ENCODE measurements around the gene PPAN.
A peak's percentile ranks its signal among the peaks of the same experiment; 100 is the strongest.

Gene PPAN

DNA sequence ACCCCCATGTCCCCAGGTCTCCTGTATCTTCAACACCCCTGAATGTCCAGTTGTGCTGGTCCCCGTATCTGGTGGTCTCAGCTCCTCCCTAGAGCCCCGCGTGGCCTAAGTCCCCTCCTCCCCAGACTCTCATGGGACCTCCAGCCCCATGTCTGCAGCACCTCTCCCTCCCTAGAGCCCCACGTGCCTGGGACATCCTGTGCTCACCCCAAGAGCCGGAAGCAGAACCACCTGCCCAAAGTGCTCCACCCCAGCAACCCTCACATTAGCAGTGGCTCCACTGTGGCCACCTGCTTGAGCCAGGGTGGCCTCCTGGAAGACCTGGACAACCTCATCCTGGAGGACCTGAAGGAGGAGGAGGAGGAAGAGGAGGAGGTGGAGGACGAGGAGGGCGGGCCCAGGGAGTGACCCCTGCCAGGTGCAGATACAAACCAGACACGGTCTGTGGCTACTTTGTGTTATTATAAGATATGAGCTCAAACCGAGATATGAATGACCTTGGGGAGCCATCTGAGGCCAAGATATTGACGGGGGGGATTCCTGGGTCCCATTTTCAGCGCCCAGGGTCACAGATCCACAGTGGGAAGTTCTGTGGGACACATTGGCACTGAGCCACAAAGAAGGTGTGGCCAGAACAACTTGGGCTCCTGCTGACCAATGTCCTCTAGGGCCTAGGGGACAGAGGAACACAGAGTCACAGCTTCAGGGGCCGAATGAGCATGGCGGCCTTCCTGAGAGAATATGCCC is 14.1 kb upstream of the PPAN start:
- DNase-seq (ENCODE audit: low read depth in 1 of 2, low spot score in 1 of 2): no peak

DNA sequence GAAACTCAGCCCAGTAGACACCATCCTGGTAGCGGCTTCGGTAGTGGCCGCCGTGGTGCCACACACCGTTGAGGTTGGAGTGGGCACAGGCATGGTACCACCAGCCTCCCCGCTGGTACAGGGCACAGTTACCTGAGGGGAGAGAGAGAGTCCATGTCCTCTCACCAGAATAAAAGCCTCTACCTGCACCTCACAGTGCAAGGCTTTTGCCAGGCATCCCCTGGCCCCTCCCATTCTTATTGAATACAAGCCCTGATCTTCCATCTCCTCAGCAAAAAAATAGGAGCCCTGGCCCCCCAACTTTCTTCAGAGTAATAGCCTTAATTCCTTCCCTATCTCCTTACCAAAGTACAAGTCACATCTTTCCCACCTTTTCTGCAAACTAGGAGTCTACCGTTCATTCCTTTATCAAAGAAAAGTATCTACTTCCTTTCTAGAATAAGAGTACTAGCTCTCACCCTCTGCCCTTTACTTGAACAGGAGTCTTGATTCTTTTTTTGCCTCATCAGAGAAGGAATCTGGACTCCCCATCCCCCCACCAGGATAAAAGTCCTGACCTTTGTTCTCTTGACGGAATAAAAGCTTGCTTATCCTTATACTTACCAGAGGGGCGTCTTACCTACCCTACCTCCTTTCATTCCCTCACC is 13.4 kb upstream of the PPAN start:
- DNase-seq (ENCODE audit: low read depth in 1 of 2, low spot score in 1 of 2): no peak

DNA sequence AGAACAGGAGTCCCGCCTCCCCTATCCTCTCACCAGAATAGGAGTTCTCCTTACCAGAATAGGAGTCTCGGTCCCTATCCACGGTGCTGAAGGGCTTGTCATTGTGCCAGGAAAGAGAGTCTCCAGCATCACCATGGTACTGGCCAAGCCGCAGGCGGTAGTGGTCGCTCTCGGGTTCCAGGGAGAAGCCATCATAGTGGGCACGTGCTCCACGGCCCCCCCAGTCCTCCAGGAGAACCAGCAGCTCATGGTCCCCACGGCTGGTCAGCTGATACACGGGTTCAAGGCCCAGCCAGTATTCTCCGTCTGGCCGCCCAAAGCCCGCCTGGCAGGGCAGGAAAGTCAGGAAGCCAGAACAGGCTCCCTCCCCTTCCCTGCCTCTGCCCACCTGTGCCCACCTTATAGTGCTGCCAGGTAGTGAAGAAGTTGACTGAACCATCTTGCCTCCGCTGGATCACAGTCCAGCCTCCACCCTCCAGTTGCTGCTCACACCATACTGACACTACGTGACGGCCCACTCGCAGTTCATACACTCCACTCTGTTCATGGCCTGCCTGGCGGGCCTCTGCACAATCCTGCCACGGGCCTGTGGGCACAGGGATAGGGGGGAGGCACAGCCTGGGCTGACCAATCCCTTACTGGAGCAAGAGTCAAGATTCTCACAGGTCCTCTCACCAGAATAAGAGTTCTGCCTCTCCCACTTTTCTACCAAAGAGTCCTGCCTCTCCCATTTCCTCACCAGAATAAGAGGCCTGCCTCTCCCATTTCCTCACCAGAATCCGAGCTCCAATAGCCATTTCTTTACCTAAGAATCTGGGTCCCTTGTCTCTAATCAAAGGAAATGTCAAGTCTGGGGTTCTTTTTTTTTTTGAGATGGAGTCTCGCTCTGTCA is 12.6 kb upstream of the PPAN start:
- DNase-seq (ENCODE audit: low read depth in 1 of 2, low spot score in 1 of 2): no peak

DNA sequence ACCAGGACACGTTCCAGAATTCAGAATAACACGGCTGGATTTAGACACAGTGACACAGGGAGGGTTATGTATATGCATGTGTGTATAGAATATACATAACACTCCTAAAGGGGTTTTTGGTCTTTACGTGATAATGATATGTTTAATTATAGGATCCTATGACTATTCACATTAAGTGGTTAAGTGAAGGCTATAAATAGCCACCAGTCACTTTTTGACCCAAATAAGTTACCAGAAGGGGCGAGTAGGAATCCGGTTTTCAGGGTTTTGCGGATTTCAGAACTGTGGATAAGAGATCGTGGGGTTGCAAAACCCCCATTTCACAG is 10.6 kb upstream of the PPAN start:
- no peak for DNase-seq (ENCODE audit: low read depth in 1 of 2, low spot score in 1 of 2)

DNA sequence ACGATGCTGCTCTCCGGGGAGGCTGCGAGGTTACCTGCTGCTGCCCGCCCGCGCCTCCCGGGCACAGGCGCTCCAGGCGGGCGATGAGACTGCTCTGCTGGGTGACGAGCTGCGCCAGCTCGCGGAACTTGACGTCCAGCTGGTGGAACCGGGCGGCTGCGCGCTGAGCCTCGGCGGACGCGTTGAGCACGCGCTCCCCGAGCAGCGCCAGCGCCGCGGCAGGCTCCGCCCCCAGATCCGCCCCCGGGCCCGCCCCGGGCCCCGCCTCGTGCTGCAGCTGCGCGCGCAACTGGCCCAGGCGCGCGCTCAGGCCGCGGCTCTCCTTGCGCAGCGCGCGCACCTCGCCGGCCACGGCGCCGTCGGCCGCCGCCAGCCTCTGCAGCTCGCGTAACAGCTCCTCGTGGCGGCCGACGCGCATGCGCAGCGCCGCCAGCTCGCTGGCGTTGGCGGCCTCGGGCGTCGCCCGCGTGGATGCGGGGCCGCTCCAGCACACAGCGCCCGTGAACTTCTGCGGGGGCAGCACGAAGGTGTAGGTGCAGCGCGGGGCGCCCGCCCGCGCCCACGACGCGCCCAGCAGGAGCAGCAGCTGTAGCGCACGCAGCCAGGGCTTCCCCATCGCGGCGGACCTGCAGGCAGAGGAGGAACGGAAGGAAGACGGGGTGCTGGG is 10.1 kb upstream of the PPAN start:
- DNase-seq (ENCODE audit: low read depth in 1 of 2, low spot score in 1 of 2): peak; percentile 84 to 86

DNA sequence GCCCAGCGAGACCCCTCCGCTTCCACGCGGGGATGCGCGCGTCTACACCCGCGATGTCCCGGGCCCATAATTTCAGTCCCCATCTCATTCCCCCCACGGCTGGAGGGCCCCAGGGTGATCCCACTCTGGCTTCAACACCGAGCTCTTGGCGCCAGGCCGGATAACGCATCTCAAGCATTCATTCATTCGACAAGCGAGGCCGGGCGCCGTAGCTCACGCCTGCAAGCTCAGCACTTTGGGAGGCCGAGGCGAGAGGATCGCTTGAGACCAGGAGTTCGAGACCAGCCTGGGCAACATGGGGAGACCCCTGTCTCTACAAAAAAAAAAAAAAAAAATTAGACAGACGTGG is 9.6 kb upstream of the PPAN start:
- DNase-seq (ENCODE audit: low read depth in 1 of 2, low spot score in 1 of 2): no peak

DNA sequence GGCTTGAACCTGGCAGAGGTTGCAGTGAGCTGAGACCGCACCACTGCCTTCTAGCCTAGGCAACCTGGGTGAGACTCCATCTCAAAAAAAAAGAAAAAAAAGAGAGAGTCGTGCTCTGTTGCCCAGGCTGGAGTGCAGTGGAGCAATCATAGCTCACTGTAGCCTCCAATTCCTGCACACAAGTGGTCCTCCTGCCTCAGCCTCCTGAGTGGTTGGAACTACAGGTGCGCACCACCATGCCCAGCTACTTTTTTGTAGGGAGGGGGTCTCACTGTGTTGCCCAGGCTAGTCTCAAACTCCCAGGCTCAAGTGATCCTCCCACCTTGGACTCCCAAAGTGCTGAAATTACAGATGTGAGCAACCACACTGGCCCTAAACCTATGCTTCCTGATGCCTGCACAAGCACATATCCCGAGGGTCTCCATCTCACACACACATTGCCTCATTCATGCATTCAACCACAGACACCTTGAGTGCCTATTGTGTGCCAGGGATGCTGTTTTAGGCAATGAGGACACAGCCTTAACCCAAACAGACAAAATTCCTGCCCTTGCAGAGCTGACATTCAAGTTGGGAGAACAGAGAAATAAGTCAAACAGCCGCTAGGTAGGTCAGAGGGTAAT is 5.9 kb upstream of the PPAN start:
- no peak for DNase-seq (ENCODE audit: low read depth in 1 of 2, low spot score in 1 of 2)

DNA sequence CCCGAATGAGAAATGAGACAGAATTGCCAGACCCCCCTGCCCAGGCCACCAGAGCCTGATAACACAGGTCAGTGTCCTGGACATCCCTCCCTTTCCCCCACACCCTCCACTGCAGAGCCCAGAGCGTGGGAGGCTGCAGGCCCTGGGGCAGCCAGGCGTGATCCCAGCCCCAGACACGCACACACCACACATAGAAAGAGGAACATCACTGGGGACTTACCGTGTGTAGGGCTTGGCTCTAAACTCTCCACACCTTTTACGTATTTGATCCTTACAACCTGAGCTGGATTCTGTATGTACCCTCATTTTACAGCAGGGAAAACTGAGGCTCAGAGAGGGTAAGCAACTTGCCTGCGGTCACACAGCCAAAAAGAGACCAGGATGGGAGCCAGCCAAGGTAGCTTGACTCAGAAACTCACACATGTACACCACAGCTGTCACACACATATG is 3.4 kb upstream of the PPAN start:
- DNase-seq (ENCODE audit: low read depth in 1 of 2, low spot score in 1 of 2): no peak

DNA sequence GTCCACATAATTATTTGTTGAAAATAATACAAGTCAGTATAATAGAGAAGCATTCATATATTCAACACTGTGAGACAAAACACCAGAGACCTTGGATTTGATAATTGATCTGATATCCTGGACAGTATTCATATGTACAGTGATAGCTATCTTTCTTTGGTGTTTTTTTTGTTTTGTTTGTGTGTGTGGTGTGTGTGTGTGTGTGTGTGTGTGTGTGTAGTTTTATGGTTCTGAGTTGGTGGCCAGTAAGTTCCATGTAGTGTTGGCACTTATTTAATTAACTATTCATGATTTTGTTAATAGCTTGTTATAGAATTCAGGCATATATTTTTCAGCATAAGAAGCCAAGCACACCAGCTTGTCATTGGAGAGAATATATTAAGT is 2.0 kb upstream of the PPAN start:
- no peak for DNase-seq (ENCODE audit: low read depth in 1 of 2, low spot score in 1 of 2)

DNA sequence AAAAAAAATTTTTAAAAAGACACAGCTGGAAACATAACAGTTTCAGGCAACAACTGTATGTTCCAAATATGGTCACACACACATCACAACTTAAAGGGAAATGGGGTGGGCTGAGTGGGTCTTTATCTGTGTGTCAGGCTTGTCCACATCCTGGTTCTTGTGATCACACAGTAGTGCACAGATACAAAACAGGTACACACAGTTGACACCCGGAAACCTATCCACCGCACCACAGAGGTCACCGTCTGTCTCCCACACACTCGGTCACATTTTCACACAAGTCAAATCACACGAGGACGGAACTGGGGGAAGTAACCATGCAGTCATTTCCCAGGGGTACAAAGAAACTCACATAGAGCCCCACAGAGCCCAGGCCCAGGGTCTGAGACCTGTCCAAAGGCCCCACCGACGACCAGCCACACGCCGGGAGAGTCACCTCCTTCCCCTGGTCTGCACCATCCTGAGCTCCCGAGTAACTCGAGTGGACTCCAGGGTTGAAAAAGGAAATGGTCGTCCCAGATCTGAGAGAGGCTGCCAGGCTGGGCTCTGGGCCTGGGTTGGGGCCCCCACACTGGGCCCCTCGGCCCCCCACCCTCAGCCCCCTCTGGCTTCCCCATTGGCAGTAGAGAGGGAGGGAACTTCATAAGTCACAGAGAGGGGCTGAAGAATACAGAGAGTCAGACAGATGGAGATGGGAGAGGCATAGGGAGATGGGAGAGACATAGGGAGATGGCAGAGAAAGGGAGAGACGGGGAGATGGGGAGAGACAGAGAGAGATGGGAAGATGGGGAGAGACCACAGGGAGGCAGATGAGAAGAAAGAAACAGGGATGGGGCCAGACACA is 1.3 kb upstream of the PPAN start:
- peak in 1 of 2 donors; percentile 60 for DNase-seq (ENCODE audit: low read depth in 1 of 2, low spot score in 1 of 2)

DNA sequence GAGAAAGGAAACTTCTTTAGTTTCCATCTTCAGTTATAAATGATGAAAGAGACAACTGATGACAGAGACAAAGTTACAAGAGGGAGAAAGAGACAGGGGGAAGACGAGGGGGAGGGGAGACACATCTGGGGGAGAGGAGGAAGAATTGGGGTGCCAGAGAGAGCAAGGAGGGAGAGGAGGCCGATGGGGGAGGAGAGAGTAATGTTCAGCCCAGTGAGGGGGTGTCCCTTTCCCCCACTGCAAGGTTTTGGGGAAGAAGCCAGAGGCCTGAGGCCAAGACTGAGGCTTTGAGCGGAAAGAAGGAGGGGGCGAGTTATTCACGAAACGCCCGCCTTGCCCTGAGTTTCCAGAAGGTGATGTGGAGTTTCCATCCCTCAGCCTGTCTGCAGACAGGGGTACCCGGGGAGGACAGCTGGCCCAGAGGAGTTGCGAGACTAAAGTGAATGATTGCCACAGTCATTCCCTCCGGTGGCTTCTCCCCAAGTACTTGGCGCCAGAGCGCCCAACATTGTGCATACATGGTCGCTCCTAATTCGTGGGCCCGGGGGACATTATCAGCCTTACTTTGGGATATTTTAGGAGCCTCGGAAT is 558 bp upstream of the PPAN start:
- DNase-seq (ENCODE audit: low read depth in 1 of 2, low spot score in 1 of 2): peak; percentile 54 to 58

DNA sequence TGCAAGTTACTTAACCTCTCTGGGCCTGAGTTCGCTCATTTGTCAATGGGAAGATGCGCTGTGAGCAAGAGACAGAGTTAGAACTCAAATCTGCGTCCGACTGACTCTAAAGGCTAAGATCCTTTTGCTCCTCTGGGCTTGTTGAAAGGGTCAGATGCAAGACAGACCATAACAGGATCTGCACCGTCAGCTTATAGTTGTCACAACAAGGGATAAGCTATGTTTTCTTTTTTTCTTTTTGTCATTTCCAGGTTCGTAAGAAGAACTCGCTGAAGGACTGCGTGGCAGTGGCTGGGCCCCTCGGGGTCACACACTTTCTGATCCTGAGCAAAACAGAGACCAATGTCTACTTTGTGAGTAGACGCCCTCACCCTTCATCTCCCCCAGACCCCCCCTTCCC is 1.1 kb downstream of the PPAN start:
- no peak for DNase-seq (ENCODE audit: low read depth in 1 of 2, low spot score in 1 of 2)

DNA sequence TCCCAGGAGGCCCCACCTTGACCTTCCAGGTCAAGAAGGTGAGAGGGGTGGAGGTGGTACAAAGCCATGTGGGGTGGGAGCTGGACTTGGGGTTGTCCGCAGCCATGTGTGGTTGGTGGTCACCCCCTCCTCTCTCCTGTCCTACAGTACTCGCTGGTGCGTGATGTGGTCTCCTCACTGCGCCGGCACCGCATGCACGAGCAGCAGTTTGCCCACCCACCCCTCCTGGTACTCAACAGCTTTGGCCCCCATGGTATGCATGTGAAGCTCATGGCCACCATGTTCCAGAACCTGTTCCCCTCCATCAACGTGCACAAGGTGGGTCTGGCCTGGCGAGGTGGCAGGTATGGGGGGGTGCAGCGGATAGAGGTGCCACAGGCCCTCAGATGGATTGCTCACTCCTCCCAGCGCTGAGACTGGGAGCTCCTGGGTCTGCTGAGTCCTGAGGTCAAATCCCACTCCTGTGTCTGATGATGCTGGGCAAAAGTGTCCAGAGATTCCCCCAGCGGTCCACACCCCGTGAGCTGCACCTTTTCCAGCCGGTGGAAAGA is 1.7 kb downstream of the PPAN start:
- DNase-seq (ENCODE audit: low read depth in 1 of 2, low spot score in 1 of 2): no peak

DNA sequence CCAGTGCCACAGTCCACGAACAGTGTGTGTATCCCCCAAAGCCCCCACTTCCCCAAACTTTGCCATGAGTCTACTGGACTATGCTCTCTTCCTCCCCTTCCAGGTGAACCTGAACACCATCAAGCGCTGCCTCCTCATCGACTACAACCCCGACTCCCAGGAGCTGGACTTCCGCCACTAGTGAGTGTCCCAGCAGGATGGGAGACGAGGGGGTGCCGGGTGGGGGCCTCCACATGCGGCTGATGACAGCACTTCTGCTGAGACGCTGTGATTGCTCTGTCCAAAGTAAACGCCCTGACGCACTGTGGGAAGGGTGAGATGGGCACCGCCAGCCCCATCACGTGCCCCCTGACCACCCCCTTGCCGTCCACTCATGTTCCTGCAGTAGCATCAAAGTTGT is 3.4 kb downstream of the PPAN start:
- DNase-seq (ENCODE audit: low read depth in 1 of 2, low spot score in 1 of 2): no peak

DNA sequence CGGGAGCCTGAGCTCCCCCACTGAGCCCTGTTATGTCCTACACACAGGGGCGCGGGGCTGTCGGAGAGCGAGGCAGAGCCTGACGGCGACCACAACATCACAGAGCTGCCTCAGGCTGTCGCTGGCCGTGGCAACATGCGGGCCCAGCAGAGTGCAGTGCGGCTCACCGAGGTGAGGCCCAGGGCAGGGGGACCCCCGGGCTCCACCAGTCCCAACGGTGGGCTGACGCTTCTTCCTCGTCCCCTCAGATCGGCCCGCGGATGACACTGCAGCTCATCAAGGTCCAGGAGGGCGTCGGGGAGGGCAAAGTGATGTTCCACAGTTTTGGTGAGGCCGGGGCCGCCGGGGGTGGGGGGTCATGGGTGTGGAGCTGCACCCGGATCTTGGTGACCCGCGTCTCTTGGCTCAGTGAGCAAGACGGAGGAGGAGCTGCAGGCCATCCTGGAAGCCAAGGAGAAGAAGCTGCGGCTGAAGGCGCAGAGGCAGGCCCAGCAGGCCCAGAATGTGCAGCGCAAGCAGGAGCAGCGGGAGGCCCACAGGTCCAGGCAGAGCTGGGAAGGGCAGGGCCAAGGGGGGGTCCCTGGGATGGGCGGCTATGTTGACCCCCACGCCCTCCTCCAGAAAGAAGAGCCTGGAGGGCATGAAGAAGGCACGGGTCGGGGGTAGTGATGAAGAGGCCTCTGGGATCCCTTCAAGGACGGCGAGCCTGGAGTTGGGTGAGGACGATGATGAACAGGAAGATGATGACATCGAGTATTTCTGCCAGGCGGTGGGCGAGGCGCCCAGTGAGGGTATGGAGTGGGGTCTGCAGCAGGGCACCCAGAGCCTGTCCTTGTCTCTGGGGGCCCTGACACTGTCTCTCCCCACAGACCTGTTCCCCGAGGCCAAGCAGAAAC is 4.2 kb downstream of the PPAN start:
- no peak for DNase-seq (ENCODE audit: low read depth in 1 of 2, low spot score in 1 of 2)

DNA sequence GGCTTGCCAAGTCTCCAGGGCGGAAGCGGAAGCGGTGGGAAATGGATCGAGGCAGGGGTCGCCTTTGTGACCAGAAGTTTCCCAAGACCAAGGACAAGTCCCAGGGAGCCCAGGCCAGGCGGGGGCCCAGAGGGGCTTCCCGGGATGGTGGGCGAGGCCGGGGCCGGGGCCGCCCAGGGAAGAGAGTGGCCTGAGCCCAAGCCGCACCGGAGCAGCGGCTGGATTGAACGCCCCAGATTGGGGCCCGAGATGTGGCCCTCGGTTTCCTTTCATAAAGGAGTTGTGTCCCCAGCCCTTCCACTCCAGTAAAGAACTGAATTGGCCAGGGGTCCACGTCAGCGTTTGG is 4.8 kb downstream of the PPAN start:
- no peak for DNase-seq (ENCODE audit: low read depth in 1 of 2, low spot score in 1 of 2)

DNA sequence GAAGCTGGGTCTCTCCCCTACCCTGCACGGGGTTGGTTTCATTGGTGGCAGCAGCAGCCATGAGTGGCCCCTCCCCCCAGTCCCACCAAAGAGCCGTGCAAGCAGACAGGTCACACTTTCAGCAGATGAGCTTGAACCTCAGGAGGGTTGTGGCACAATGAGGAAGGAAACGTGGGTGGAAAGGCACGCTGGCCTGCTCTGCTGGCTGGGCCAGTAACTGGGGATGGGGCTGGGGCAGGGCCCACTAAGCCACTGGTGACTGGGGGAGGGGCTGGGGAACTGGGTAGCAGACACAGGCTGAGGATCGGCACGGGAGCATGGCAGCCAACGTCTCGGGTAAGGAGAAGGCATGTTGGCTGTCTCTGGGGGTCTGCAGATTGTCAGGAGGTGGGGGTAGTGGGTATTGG is 5.2 kb downstream of the PPAN start, which contains the start of gene P2RY11:
Gene P2RY11 (plus strand): TSS at position 289 of the 407 bp plus-strand sequence. CDS start 29 bp downstream, at position 318.
- no peak for DNase-seq (ENCODE audit: low read depth in 1 of 2, low spot score in 1 of 2)

DNA sequence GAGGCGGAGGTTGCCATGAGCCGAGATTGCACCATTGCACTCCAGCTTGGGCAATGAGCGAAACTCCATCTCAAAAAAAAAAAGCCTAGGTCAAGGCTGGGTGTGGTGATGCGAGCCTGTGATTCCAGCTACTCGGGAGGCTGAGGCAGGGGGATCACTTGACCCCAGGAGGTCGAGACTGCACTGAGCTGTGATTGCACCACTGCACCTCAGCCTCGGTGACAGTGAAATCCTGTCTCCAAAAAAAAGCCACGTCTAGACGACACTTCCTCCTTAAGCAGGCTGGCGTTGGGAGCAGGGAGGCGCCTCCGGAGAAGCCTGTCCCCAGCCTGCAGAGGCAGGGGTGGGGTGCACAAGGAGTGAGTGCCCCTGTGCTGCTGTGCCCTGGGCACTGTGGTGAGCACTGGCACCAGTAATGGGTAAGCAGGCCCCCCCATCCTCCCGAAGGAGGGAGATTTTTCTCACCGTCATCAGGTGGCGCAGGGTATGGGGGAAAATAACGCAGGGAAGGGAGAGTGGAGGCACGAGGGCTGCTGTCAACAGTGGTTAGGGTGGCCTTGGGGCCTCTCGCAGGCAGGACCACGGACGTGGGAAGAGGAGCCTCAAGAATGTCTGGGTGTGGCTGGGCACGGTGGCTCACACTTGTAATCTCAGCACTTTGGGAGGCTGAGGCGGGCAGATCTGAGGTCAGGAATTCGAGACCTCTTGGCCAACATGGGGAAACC is 6.0 kb downstream of the PPAN start:
- peak in 1 of 2 donors; percentile 27 for DNase-seq (ENCODE audit: low read depth in 1 of 2, low spot score in 1 of 2)

Measured in stimulated activated CD4-positive, alpha-beta T cell treated with anti-CD3 and anti-CD28 coated beads, Interleukin-15, amount 100 ng/mL, for 1 hour (primary cell).